Activated T-cell treated with anti-CD3 and anti-CD28 coated beads, Interleukin-2, amount 50 U/mL, for 48 hours (primary cell): ENCODE results near the gene PHKG2.

Experiments
- DNase-seq, 2 experiments: peaks; one replicate each; pipeline ENCODE4 v3.0.0-alpha.2; 2020

Gene PHKG2

DNA sequence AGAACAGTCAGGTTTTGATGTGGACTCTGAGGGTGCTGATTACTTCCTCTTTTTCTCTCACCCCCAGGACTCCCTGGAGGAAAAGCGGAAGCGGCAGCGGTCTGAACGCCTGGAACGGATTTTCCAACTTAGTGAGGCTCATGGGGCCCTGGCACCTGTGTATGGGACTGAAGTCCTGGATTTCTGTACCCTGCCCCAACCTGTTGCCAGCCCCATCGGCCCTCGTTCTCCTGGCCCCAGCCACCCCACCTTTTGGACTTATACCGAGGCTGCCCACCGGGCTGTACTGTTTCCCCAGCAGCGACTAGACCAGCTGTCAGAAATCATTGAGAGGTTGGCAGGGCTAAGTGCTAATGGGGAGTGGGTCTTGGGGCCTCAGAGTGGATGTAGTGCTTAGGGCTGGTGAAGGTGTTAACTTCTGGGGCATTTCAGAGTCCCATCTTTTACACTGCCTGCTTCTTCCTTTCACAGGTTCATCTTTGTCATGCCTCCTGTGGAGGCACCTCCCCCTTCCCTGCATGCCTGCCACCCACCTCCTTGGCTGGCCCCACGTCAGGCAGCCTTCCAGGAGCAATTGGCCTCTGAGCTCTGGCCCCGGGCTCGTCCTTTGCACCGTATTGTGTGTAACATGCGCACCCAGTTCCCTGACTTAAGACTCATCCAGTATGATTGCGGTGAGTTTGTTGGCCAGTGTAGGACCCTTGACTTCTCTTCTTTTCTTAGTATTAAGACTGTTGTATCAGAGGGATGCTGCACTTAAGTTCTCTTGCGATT is 19.1 kb upstream of the PHKG2 start:
- DNase-seq, result no peak

DNA sequence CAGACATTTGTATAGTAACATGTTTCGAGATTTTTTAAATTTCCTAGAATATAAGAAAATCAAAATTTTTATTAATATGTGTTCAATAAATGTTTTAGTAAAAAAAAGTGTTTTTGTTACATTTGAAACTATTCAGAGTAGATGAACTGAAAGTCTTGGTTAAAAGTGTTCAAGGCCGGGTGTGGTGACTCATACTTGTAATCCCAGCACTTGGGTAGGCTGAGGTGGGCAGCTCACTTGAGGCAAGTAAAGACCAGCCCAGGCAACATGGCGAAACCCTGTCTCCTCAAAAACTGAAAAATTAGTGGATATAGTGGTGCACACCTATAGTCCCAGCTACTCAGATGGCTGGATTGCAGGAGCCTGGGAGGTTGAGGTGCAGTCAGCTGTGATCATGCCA is 16.8 kb upstream of the PHKG2 start:
- DNase-seq, result no peak

DNA sequence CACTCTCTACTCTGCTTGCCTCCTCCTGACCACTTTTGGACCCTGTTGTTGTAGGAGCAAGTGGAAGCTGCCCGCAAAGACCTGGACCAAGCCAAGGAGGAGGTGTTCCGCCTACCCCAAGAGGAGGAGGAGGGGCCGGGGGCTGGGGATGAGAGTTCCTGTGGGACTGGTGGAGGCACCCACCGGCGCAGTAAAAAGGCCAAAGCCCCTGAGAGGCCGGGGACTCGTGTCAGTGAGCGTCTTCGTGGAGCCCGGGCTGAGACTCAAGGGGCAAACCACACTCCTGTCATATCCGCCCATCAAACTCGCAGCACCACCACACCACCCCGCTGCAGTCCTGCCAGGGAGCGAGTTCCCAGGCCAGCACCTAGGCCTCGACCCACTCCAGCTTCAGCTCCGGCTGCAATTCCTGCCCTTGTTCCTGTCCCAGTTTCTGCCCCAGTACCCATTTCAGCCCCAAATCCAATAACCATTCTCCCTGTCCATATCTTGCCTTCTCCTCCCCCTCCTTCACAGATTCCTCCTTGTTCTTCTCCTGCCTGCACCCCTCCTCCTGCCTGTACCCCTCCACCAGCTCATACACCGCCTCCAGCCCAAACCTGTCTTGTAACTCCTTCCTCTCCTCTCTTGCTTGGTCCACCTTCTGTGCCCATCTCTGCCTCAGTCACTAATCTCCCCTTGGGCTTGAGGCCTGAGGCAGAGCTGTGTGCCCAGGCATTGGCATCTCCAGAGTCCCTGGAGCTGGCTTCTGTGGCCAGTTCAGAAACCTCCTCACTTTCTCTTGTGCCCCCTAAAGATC is 11.0 kb upstream of the PHKG2 start:
- no peak for DNase-seq

DNA sequence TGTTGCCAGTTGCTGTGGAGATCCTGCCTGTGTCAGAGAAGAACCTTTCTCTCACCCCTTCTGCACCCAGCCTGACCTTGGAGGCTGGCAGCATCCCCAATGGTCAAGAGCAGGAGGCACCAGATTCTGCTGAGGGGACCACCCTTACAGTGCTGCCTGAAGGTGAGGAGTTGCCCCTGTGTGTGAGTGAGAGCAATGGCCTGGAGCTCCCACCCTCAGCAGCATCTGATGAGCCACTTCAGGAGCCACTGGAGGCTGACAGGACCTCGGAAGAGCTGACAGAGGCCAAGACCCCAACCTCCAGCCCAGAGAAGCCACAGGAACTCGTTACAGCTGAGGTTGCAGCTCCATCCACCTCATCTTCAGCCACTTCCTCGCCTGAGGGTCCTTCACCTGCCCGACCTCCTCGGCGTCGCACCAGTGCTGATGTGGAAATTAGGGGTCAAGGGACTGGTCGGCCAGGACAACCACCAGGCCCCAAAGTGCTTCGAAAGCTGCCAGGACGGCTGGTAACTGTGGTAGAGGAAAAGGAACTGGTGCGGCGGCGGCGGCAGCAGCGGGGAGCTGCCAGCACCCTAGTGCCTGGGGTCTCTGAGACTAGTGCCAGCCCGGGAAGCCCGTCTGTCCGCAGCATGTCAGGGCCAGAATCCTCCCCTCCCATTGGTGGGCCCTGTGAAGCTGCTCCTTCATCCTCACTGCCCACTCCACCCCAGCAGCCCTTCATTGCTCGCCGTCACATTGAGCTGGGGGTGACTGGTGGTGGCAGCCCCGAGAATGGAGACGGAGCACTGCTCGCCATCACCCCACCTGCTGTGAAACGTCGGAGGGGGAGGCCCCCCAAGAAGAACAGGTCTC is 10.2 kb upstream of the PHKG2 start:
- no peak for DNase-seq

DNA sequence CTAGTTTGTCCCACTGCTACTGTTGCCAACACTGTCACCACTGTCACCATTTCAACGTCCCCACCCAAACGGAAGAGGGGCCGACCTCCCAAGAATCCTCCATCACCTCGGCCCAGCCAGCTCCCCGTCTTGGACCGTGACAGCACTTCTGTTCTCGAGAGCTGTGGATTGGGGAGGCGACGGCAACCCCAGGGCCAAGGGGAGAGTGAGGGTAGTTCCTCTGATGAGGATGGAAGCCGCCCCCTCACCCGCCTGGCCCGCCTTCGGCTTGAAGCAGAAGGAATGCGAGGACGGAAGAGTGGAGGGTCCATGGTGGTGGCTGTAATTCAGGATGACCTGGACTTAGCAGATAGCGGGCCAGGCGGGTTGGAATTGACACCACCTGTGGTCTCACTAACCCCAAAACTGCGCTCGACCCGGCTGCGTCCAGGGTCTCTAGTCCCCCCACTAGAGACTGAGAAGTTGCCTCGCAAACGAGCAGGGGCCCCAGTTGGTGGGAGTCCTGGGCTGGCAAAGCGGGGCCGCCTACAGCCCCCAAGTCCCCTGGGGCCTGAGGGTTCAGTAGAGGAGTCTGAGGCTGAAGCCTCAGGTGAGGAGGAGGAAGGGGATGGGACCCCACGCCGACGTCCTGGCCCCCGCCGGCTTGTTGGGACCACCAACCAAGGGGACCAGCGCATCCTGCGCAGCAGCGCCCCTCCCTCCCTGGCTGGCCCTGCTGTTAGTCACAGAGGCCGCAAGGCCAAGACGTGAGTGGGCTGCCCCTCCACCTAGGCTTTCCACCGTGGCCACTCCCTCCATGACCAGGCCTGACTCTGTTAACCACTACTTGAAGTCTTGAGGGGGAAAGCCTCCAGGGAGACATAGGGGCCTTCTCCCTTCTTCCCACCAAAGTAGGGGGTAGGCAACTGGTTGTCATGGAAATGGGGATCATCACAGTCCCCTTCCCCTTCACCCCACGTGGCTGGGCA is 9.0 kb upstream of the PHKG2 start:
- no peak for DNase-seq

DNA sequence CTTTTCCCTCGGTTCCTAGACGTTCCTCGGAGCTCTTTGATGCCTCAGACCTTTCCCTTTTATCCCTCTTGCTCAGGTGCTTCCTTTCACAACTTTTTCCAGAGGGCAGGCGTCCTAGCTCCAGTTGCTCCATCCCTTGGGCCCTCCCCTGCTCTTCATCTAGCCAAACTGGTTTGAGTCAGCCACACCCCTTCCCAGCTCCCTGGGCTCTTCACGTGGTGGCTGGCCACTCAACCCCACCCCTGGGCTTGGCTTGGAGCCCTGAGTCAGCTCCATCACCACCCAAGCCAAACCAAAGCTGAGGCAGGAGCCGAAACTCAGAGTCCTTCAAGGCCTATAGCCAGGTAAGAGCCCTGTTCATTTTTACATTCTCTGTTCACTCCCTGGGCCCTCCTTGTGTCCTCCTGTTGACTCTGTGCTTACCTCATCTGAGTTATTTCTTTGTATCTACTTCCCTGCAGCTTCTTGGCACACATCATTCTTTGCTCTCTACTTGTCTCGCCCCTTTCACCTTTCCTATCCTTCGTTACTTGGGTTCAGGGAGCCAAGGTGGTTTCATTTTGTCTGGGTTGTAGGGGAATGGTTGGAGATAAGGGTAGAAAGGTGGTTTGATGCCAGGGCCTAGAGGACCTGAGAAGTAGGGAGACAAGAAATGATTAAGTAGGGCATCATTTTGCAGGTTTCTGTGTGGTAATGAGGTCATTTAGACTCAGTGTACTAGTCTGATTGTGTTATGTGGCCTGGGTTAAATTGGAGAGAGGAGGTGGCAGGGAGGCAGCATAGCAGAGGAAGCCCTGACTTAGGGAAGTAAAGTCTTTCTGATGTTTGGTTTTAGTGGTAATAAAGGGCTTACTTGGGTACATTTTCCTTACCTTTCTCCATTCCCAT is 7.6 kb upstream of the PHKG2 start:
- DNase-seq, result peak in 1 of 2 experiments; percentile 44

DNA sequence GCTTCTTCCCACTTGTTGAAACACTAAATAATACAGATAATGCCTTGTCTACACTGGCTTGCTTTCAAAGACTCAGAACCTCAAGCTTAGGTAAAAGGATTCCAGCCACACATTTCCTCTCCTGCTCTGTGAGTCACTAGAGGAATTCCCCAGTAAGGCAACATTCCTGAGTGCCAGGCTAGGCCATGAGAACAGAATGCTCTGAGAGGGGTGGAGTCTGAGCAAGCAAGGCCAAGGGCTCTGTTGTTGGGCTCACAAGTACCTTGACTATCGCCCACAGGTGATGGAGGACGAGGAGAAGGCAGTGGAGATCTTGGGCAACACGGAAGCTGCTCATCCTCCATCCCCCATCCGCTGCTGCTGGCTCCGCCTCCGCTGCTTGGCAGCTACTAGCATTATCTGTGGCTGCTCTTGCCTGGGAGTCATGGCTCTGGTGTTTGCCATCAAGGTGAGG is 6.7 kb upstream of the PHKG2 start:
- DNase-seq, result no peak

DNA sequence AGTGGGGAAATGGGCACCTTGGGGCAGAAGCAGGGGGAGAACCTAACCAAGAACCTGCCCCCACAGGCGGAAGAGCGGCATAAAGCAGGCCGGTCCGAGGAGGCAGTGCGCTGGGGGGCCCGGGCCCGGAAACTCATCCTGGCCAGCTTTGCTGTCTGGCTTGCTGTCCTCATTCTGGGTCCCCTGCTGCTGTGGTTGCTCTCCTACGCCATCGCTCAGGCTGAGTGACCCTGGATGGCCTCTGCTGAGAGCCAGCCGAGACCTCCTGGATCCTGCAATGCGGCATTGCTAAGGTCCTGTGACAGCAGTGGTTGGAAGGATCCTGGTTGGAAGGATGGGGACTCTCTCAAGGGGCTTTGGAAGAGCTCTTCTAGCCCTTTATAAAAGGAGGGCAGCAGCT is 4.5 kb upstream of the PHKG2 start:
- DNase-seq, result no peak

DNA sequence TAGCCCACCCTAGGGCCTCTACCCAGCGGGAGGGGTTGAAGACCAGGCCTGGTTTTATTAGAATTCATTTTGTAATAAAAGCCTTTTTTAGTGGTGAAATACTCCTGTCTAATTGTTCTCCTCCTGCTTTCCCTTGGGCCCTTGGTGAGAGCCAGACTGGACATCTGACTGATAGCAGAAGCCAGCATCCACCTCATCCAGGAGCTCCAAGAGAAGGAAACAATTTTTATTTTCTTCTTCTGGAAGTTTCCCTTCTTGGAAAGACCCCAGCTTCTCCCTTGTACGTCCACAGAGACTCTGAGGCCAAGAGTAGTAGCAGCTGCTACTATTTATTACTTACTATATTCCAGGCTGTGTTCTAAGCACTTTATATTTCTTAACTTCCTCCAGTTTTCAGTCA is 4.0 kb upstream of the PHKG2 start:
- DNase-seq, result no peak

DNA sequence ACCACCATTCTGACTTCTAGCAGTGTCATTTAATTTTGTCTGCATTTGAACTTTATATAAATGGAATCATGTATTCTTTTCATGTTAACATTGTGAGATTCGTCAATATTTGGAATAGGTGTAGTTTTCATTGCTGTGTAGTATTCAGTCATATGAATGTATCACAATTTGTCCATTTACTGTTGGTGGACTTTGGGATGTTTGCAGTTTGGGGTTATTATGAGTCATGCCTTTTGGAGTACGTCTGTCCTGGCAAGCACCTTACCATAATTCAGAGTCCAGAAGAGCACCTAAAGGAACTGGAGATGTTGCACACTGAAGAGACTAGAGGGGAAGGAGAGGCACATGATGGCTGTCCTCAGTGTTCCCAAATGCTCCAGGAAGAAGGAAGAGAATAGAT is 3.1 kb upstream of the PHKG2 start:
- DNase-seq, result no peak

DNA sequence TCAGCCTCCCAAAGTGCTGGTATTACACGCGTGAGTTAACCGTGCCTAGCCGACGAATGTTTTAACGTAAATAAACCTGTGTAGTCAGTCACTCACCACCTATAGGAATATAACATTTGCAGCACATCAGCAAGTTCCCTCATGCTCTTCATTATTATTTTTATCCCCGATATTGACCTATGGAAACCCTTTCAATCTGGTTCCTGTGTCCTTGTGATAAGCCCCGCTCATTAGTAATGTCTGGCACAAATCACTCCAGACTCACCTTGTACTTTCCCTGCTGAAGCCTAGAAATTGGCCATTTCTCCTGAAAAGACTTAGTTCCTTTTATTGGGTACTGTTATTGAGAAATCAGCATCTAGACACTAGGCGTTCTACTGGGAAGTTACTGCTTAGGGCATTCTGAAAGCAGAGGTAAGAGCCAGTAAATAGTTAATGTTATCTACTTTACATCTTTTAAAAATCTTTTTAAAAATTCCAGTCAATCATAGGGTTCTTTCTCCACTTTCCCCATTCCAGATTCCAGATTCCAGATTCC is 1.5 kb upstream of the PHKG2 start:
- DNase-seq, result no peak

DNA sequence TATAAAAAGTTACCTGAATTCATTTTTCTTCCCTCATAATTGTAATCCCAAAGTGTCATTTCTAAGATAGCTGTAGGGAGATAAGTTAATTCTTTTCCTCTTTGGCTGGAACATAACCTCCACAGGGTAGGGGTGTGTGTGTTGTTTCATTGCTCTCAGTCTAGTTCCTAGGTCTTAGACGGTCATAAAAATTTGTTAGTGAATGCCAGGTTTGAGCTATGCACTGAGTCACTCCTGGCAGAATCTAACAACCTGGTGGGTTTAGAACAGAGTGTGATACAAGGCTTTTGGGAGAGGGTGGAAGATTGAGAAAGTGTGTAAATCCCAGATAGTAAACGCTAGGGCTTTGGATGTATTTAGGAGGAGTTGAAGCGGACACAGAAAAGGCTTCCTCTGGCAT is 894 bp upstream of the PHKG2 start:
- no peak for DNase-seq

DNA sequence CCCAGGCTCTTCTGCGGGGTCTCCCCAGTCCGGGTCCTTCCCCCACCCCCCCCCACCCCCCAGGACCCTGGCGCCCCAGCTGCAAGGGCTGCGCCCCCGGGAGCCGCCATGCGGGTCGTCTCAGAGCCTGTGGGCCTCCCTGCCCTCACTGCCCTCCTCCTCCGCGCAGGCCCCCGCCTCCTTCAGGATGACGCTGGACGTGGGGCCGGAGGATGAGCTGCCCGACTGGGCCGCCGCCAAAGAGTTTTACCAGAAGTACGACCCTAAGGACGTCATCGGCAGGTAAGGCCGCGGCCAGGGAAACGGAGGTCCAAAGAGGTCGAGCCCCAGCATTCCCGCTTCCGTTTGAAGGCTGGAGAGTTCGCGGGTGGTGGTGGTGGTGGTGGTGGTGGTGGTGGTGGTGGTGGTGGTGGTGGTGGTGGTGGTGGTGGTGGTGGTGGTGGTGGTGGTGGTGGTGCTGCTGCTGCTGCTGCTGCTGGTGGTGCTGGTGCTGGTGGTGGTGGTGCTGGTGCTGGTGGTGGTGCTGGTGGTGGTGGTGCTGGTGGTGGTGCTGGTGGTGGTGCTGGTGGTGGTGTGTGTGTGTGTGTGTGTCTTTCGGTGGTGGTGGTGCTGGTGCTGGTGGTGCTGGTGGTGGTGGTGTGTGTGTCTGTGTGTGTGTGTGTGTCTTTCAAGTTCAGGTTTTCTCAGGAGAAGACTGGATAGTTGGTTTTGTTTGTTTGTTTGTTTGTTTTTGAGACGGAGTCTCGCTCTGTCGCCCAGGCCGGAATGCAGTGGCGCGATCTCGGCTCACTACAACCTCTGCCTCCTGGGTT is 615 bp downstream of the PHKG2 start:
- DNase-seq, result peak; percentile 52 to 53

DNA sequence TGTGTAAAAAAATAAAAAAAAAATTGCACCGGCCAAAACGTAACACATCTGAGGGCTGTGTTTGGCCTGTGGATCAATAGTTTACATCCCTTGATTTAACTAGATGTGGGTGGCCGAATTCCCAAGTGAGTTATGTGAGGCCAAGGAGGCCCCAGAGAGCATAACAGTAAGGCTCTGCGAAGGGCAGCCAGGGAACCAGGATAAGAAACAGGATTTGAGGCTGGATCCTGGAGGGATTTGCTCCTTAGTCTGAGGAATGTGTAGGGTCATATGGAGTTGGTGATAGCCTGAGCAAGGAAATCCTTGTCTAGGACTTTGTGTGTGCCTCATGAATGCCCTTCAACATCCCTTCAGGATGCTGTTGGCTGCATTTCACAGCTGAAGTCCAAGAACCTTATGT is 2.0 kb downstream of the PHKG2 start:
- DNase-seq, result no peak

DNA sequence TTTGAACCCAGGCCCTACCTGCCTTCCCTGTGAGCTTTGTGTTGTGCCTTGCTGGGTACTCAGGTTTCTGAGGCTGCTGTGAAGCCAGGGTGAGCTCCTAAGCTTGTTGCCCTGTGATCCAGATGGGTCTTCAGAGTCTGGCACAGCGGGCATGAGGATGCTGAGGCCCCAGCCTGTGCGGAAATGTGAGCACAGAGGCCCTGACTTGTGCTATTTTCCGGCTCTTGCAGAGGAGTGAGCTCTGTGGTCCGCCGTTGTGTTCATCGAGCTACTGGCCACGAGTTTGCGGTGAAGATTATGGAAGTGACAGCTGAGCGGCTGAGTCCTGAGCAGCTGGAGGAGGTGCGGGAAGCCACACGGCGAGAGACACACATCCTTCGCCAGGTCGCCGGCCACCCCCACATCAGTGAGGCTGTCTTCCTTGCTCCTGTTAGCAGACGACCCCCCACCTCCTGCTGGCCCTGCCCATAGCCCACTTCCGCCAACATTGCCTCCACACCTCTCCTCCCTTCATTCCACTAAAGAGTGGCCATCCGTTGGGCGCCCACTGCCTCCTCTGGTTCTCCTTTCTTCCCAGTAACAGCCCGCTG is 2.7 kb downstream of the PHKG2 start:
- no peak for DNase-seq

DNA sequence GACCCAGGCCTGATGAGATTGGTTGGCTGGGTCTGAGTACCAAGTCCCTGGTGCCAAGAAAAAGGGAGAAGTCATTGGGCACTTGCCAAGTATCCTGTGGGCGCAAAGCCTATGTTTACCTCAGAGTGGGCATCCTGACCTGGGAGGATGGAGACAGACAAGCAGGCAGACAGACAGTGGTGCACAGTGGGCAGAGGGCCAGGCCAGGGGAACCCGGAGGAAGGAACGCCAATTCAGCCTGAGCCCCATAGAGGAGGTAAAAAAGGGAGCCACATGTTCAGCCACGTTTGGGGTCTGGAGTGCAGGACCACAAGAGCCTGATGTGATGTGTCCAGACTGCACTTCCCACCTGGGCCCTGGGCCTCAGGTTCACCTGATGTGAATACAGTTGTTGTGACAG is 5.4 kb downstream of the PHKG2 start:
- DNase-seq, result no peak

DNA sequence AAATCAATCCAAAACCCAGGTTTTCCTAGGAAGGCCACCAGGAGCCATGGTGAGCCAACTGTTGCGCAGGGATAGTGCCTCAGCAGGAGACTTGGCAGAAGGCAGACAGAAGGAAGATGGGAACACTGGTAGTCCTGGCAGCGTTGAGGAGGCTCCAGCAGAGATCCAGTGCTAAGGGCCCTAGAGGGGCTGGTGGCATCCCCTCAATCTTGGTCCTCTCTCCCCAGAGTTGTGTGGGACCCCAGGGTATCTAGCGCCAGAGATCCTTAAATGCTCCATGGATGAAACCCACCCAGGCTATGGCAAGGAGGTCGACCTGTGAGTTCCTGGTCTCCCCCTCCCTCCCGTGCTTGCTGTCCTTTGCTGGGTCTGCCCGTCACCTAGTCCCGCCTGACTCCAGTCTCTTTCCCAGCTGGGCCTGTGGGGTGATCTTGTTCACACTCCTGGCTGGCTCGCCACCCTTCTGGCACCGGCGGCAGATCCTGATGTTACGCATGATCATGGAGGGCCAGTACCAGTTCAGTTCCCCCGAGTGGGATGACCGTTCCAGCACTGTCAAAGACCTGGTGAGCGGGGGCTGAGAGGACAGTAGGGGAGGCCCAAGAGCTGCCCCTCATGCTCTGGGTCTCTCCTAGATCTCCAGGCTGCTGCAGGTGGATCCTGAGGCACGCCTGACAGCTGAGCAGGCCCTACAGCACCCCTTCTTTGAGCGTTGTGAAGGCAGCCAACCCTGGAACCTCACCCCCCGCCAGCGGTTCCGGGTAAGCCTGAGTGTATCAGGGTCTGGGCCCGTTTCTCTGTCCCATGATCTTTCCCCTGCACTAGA is 7.9 kb downstream of the PHKG2 start:
- no peak for DNase-seq

DNA sequence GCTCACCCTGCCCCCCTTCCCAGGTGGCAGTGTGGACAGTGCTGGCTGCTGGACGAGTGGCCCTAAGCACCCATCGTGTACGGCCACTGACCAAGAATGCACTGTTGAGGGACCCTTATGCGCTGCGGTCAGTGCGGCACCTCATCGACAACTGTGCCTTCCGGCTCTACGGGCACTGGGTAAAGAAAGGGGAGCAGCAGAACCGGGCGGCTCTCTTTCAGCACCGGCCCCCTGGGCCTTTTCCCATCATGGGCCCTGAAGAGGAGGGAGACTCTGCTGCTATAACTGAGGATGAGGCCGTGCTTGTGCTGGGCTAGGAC is 8.5 kb downstream of the PHKG2 start:
- DNase-seq, result no peak

DNA sequence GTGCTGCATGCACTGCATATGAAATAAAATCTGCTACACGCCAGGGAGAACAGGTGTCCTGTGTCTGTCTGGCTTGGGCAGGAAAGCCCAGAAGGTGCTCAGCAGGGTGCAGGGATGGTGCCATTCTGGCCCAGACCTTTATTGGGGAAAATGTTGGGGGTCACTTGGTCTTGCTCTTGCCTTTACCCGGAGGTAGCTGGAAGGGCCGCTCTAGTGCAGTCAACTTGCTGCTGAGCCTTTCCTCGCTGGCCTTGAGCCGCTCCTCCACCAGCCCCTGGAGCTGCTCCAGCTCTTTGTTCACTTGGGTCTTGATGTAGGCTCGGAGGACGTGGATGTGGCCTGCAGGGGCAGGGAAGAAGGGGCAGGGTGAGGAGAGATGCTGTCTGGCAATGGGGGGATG is 9.1 kb downstream of the PHKG2 start:
- DNase-seq, result no peak
